ENCODE data around the gene NACC2.

The NACC2 gene, protein sequence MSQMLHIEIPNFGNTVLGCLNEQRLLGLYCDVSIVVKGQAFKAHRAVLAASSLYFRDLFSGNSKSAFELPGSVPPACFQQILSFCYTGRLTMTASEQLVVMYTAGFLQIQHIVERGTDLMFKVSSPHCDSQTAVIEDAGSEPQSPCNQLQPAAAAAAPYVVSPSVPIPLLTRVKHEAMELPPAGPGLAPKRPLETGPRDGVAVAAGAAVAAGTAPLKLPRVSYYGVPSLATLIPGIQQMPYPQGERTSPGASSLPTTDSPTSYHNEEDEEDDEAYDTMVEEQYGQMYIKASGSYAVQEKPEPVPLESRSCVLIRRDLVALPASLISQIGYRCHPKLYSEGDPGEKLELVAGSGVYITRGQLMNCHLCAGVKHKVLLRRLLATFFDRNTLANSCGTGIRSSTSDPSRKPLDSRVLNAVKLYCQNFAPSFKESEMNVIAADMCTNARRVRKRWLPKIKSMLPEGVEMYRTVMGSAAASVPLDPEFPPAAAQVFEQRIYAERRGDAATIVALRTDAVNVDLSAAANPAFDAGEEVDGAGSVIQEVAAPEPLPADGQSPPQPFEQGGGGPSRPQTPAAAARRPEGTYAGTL

DNA sequence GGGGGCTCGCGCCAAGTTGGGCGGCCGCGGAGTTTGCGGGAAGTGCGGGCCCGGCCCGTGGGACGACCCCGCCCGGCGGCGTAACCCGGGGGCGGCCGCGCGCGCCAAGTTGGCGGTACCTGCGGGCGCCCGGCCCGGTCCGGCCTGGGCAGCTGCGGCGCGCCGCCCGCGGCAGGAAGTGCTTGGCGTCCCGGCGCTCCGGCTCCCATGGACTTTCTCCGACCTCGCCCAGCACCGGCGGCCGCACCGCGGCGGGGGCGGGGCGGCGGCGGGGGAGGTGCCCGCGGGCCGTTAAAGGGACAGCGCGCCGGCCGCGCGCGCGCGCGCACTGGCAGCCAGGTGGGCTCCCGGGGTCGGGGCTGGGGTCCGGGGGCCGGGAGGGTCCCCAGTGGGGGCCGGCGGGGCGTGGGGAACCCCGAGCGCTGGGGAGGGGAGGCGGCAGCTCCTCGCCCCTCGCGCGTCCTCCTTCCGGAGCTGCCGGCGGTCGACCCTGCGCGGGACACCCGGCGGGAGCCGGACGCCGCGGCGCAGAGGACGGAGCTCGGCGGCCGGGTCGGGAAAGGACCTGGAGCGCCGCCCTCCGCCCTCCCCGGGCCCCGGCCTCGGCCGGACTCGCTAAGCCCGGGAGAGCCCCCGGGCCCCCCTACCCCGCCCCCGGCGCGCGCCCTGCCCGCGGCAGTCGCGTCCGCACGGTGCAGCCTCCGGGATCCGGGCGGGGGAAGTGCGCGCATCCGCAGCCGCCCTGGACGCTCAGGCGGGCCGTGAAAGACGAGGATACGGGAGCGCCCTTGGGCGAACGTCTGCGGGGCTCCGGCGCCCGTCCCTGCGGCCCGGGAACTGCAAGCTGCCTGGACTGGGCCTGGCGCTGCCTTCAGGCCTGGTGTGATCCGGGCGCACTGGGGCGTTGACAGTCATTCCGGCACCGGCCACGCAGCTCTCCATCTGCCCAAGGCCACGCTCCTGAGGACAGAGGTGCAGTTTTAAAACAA, at the start of gene NACC2:
Gene NACC2, minus strand, starts transcription at position 220 of the 989 bp plus-strand sequence. CDS start 44,768 bp downstream, outside the sequence.
- no peak for FAIRE-seq

DNA sequence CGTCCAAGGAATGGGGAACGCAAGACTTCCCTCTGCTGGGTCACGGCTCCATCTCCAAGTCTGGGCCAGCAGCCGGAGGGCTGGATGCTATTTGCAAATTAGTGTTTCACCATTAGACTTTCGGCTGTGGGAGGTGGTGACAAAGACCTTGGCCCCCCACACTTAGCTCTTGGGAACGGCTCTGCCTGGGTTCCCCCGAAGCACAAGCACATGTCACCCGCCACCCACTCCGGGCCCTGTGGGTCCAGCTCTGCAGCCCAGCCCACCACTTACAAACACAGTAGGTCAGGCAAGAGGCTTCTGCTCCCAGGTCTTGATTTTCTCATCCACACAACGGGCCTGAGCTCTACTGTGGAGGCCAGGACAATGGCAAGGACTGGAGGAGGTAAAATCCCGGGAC, 49.4 kb upstream of the NACC2 start:
- FAIRE-seq = no peak

DNA sequence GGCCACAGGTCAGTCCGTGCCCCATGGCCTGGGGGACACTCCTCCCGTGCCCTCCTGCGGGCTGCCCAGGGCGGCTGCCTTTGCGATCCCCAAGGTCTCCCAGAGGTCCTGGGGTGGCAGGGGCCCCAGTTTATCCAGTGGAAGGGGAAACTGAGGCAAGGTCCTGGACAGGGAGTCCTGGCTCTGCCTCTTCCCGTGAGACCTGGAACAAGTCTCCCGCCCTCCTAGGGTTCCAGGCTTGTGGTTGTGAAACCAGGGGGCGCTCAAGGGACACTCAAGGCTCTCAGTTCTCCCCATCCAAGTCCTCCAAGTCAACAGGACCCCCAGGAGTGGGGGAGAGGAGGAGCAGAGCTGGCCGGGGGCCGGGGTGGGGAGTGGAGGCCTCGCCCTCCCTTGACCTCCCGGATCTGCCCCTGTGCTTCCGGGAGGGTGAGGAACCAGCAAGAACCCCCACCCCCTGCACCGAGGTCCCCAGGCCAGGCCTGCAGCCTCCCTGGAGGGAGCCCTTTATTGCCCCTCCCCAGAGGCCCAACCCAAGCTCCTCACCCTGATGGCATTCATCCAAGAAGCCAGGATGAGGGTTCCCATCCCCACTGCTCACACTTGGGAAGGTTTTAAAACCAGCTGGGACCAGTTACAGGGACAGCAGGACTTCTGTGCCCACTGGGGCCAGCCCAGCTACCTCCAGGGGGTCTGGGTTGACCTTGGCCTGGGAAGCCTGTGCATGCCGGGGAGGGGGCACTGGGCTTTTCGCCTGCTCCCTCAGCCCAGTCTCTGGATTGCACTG, 48.3 kb upstream of the NACC2 start:
- no peak for FAIRE-seq

DNA sequence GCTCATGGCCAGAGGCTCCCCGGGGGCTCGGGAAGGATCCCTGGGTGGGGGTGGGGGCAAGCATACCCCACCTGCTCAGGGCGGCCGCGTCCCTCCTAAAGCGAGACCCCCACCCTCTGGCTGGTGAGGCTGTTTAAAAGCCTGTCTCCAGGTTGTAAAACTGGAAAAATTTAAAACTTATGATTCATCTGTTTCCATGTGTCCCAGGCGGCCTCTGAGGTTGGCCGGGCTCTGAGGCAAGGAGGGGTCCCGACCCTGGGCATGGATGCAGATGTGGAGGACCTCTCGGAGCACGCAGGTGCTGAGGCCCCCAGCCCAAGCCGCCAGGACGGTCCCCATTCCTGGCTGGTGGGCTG, 47.7 kb upstream of the NACC2 start:
- no peak for FAIRE-seq

DNA sequence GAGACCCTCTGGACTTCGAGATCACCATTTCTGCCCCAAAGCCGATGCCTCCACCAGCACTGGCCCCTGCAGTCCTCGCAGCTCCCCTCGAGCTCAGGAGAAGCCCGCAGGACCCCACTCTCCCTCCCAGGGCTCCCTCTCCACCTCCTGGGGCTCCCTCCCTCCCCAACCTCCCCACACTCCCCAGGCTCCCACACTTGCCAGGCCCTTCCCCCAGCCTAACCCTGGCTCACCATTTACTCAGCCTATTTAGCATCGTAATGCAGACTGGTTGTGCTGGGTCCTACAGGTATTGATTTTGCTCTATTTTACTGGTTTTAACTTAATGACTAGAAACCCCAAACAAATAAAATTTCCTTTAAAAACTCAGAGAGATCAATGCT, 47.3 kb upstream of the NACC2 start:
- no peak for FAIRE-seq

DNA sequence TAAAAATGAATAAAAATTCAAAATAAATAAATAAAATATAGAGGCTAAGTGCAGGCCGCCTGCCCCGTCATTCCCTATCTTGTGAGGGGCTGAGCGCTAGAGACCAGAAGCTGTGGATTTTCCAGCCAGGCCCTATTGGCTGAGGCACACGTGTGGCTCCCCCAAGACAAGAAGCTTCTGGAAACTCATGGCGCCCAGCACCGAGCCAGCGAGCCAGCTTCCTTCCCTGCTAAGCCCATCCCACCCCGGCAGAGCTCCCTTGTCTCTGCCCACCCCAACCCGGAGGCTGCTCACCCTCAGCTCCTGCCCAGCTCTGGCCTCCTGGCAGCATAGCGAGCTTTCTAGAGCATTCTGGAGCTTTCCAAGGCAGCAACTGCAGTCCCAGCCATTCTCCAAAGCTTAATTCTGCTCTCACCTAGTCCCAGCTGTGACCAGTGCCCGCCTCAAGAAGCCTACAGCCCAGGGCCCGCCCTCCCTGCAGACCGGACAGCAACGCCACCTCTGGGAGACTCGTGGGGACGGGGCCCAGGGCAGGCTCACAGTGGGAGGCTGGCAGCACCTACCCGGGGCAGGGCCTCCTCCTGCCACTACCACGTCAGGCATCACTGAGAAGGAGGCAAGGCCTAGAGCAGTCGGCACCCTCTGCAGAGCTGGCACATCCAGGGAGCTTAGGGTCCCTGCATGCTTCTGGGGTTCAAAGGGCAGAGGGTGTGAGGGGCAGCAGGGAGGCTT, 46.8 kb upstream of the NACC2 start:
- FAIRE-seq = no peak

DNA sequence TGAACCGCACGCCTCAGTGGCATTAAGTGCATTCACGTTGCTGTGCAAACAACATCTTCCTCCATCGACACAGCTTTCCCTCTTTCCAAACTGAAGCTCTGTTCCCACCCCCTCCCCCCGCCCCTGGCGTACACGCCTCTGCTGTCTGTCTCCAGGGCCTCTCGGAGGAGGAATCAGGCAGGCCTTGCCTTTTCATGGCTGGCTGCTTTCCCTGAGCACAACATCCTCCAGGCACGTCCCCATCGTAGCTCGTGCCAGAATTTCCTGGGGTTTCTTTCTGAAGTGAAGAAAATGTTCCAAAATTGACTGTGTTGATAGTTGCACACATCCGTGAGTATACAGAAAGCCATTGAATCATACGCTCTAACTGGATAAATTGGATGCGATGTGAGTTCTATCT, 45.9 kb upstream of the NACC2 start:
- no peak for FAIRE-seq

DNA sequence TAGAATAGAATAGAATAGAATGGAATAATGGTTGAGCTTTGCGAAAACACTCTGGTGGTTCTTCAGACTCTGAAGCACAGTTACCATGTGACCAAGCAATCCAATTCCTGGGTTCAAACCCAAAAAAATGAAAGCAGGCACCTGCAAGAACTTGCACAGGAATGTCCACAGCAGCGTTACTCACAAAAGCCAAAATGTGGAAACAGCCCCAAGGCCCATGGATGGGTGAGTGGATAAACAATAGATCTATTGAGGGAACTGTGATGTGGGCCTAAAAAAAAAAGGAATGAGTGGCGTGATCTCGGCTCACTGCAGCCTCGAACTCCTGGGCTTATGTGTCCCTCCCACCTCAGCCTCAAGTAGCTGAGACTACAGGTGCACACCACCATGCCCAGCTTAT, 45.0 kb upstream of the NACC2 start:
- no peak for FAIRE-seq

DNA sequence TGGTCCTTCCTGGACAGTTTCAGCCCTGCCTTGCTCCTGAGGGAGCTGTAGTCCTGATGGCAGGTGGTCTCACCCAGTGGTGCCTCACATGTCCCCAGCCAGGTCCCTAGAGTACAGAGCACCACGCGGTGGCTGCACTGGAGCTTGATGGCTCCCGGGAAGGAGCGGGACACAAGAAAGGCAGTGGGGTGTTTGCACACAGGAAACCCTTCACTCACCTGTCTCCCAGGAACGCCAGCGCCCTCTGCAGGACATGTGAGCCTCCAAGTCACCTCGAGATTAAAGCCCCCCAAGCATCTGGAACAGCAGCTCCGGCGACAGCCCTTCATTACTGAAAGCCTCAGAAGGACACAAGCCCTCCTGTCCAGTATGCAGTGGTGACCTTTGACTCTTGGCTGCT, 43.5 kb upstream of the NACC2 start:
- no peak for FAIRE-seq

DNA sequence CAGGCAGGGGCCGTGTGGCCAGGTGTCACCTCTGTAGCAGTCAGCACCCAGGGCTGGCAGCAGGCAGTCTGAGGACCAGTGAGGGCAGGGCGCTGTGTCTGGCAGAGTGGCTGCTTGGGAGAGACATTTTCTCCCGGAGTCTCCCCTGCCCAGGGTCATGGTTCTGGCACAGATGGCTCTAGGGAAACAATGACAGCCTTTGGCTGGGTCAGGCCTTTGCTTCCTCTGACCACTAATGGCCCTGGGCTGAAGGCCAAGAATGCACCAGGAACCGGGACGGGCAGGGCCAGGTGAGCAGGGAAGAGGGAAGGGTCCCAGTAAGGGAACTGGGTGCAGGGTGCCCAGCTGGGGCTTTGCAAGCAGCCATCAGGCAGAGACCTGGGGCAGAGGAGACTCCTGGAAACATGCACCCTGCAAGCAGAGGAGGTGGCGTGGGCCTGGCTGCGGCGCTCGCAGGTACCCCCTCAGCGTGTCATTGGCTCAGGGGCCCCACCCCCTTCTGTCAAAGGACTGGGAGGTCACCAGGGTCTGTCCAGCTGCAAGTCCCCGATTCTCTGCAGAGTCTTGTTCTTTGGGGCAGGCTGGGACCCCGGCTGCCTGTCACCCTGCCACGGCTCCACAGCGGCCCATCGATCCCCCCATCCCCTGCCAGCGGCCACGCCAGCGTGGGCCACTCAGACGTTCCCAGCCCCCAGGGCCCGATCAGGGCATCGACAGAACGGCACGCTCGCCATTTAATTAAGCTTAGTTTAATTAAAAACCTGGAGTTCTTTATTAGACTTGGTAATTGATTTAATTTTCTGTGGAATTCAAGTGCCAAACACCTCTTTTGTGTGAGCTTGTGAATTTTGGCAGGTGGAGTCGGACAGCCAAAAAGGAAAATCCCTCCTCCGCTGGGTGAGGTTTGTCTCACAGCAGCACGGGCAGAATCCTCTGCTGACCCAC, 42.5 kb upstream of the NACC2 start:
- no peak for FAIRE-seq

DNA sequence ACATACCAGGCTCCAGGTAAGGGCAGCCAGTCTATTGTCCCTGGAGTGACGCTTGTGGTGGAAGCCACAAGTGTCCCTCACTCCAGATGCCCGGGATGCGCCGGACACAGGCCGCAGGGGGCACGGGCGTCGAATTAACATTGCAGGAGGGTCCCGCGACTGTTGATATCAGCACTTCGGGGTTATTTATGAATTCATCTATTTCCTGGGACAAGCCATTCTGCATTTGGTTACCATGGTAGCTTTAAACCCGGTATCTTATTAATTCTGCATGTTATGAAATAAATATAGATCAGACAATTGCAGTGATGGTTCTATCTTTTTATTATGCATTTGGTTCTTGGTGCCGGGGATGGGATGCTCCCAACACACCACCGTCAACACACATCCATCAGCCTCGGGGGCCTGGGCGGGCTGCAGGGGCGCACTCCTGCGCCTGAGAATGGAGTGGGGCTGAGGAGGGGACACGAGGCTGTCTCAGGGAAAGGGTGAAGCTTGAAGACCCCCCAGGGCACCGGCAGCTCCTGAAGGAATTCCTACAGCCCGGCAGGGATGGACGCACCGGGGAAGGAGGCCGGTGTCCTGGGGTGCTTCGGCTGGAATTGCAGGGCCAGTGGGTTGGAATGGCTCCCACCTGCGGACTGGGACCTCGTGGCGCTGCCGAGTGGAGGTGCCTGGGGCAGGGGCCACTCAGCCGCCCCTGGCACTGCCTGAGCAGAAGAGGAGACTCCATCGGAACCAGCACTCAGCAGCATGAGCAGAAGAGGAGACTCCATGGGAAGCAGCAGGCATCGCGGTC, 41.2 kb upstream of the NACC2 start:
- no peak for FAIRE-seq

DNA sequence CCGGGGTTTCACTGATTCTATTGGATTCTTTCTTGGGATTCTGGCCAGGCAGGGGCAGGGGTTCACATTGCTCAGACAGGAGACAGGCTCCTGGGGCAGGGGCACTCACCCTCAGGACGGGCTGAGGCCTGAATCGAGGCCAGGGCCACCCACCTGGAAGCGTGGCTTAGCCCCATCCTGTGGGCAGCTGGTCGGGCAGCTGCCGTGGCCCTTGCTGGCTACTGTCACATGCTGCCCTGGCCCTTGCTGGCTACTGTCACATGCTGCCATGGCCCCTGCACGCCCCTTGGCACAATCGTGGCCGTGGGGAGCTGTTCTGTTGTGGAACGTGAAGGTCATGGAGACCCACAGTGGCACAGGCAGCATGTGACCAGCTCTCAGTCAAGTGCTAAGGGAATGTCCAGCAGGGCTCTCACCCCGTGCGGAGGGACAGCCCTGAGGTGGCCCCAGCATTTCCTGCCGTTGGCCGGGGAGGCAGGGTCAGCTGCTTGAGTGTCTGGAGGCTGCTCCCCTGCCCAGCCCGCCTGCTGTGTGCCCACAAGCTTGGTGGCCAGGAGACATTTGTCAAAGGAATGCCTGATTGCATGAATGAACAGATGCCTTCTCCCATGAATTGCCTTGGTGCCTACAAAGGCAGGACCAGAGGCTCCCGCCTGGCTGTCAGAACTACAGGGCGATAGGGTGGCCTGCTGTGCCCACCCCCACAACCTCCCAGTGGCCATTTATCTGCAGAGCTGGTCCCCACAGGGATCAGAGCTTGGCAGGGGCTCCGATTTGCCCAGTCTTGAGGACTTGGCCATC, 40.4 kb upstream of the NACC2 start:
- no peak for FAIRE-seq

DNA sequence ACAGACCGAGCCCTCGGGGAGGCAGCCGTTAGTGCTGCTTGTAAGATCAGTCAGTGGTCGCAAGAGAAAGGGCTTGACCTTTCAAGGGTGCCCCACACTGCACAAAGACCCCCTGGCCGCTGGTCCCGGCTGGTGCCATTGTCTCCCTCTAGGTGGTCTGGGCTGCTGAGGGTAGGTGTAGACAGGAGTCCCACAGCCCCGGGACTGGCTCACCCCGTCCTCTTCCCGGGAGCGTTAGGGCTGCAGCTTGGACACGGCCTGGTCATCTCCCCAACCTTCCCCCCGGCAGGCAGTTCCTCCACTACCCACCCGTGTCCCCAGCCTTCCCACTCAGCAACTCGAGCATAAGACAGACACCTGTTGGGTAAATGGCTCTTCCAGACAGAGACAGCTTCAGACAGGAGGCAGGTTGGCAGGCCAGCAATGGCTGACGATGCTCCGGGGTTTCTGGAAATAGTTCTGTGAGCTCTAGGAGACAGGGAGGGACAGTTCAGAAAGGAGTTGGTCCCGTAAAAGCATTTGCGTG, 38.9 kb upstream of the NACC2 start:
- no peak for FAIRE-seq

DNA sequence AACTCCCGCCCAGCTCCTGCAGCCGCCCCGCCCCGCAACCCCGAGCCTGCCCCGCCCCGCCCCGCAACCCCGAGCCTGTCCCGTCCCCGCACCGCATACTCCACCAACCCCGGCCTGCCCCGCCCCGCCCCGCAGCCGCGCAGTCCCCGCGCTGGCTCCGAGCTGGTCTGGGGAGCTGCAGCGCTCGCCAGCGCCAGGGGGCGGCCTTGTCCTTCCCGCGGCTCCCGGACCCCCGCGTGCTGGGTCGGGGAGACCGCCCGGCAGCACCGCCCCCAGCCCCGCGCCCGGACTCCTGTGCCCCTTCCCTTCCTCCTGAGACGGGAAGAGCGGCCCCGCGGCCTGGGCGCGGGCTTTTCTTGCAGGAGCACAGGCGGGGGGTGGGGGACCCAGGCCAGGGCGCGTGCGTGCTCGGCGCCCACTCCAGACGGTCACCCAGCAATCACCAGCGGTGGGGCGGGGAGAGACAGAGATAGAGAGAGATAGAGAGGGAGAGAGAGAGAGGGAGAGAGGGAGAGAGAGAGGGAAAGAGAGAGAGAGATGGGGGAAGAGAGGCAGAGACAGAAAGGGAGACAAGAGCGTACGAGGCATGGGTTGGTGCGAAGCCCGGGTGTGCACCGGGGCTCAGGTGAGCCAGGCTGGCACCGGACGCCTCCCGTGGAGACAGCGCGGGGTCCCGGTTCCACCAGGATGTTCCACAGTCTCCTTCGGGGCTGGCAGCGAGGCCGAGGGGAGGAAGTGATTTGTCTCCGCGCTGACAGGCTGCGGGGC, 38.3 kb upstream of the NACC2 start:
- no peak for FAIRE-seq

DNA sequence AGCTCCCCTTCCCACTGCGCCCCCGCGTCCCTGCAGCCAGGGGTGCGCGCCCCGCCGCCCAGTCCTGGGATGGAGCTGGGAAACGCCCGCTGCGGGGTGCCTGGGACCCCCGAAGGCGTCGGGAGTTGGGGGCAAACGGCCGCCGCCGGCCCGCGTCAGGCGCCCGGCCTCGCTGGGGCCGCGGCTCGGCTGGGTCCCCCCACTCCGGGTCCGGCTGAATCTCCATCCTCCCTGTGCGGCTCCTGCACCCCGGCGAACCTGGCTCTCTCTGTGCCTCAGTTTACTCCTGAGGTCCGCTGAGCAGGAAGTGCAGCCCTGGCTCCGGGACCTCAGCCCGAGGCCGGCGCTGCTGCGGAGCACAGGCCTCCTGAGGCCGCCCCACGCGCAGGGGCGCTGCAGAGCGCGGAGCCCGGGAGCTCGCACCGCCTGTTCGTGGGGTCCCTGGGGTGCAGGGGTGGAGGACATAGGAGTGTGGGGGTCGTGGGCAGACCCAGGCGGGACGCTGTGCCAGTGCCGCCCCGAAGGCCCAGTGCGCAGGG, 37.5 kb upstream of the NACC2 start:
- no peak for FAIRE-seq

DNA sequence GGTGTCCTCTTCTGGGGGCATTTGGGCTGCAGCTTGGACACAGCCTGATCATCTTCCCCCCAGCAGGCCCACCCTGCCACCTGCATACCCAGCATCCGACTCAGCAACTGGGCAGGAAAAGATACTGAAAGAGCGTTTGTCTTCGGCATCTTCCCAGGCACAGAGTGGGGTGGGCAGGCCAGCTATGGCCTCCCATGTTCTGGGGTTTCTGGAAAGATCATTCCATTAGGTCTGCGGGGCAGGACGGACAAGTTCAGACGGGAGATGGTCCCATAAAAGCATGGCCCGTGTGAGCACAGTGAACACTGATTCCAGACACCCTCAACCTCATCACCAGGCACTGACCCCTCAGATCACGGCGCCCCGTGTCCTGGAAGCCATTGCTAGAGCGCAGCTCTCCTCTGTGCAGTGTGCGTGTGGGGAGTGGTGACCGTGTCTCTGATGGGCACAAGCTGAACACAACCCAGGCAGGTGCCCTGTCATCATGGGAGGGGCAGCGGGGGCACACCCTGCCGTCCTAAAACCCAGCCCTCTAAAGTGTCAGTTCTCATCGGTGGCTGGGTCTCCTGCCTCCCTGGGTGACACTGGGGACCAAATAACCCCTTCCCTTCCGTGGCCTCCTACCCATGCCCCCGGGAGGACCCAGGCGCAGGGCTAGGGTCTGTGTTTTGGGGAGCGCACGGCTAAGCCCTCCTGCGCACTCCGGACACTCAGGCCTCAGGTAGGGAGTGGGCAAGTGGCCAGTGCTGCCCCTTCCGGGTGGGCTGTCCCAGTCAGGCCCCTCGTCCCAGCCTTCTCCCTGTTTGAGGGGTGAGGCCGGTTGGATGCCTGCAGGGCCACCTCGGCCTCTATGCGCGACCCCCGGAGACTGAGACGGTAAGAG, 36.8 kb upstream of the NACC2 start:
- FAIRE-seq = no peak

DNA sequence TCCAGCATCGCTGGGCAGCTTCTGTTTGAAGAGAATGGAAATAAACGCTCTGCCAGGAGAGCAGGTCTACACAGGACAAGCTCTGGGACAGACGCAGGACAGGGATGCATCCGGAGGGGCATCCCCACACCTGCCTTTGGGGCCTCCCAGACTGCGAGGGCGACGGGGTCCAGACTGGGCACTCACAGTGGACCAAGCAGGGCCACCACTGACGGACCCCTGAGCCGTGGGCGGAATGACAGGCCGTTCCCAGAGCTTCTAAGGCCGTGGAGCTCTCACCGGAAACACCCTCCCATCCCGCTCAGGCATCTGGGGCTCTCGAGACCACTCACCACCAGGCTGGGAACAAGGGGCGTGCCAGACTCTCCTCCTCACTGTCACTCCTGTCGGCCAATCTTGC, 34.1 kb upstream of the NACC2 start:
- no peak for FAIRE-seq
